Trophoblast cell (in vitro differentiated cells and primary cell): Measurements from ENCODE around the gene MAN1C1.

Source experiments
- DNase-seq, 2 donors: peaks; one replicate each; pipeline ENCODE4 v3.0.0-alpha.2; 2016
- H2AFZ ChIP-seq: 2 replicates; pipeline ENCODE4 v1.6.1; 2013; ENCODE audit warnings: low read length, moderate library complexity, mild to moderate bottlenecking; ENCODE audit not compliant: insufficient read depth, poor library complexity
- H2AK5ac ChIP-seq: 2 replicates; pipeline ENCODE4 v1.6.1; 2013; ENCODE audit warnings: mild to moderate bottlenecking, low read length
- H2BK120ac ChIP-seq: 2 replicates; pipeline ENCODE4 v1.6.1; 2013; ENCODE audit warnings: low read length, mild to moderate bottlenecking, moderate library complexity; ENCODE audit not compliant: insufficient read depth, poor library complexity
- H2BK12ac ChIP-seq: 2 replicates; pipeline ENCODE4 v1.6.1; 2013; ENCODE audit warnings: mild to moderate bottlenecking, low read length, moderate library complexity
- H2BK5ac ChIP-seq: 2 replicates; pipeline ENCODE4 v1.6.1; 2013; ENCODE audit warnings: low read length, low read depth, moderate library complexity, mild to moderate bottlenecking; ENCODE audit not compliant: poor library complexity
- H3K14ac ChIP-seq: 2 replicates; pipeline ENCODE4 v1.6.1; 2013; ENCODE audit warnings: mild to moderate bottlenecking, low read length
- H3K18ac ChIP-seq: 2 replicates; pipeline ENCODE4 v1.6.1; 2013; ENCODE audit warnings: mild to moderate bottlenecking, low read length
- H3K23ac ChIP-seq: 2 replicates; pipeline ENCODE4 v1.6.1; 2013; ENCODE audit warnings: low read length
- H3K27ac ChIP-seq: 2 replicates; pipeline ENCODE4 v1.5.1; 2013; ENCODE audit warnings: low read depth, mild to moderate bottlenecking, inconsistent platforms, low read length, moderate library complexity
- H3K27me3 ChIP-seq: 2 replicates; pipeline ENCODE4 v1.6.1; 2013; ENCODE audit warnings: inconsistent platforms, mild to moderate bottlenecking, low read length, moderate library complexity; ENCODE audit not compliant: insufficient read depth
- H3K36me3 ChIP-seq, 2 experiments: 1 replicate in 1 of 2; 2 replicates in 1 of 2; pipeline ENCODE4 v1.6.1; 2013; ENCODE audit warnings: low read length in 2 of 2, mild to moderate bottlenecking in 2 of 2, moderate library complexity in 1 of 2; ENCODE audit not compliant: insufficient read depth in 2 of 2, control insufficient read depth in 1 of 2
- H3K4ac ChIP-seq: 2 replicates; pipeline ENCODE4 v1.6.1; 2013; ENCODE audit warnings: low read depth, mild to moderate bottlenecking, low read length, moderate library complexity
- H3K4me1 ChIP-seq, 2 experiments: 1 replicate in 1 of 2; 2 replicates in 1 of 2; pipeline ENCODE4 v1.6.1; 2013; ENCODE audit warnings: low read length in 2 of 2, mild to moderate bottlenecking in 2 of 2, moderate library complexity in 1 of 2; ENCODE audit not compliant: insufficient read depth in 2 of 2, control insufficient read depth in 1 of 2
- H3K4me2 ChIP-seq: 2 replicates; pipeline ENCODE4 v1.6.1; 2013; ENCODE audit warnings: inconsistent platforms, mild to moderate bottlenecking, low read length, moderate library complexity
- H3K4me3 ChIP-seq: 2 replicates; pipeline ENCODE4 v1.5.1; 2013; ENCODE audit warnings: mild to moderate bottlenecking, low read depth, low read length, inconsistent platforms
- H3K79me1 ChIP-seq: one replicate; pipeline ENCODE4 v1.6.1; 2013; ENCODE audit warnings: low read length
- H3K79me2 ChIP-seq: 2 replicates; pipeline ENCODE4 v1.6.1; 2013; ENCODE audit warnings: low read length, mild to moderate bottlenecking; ENCODE audit not compliant: control insufficient read depth, insufficient read depth, poor library complexity
- H3K9ac ChIP-seq: 2 replicates; pipeline ENCODE4 v1.6.1; 2013; ENCODE audit warnings: mild to moderate bottlenecking, low read length
- H3K9me3 ChIP-seq: 2 replicates; pipeline ENCODE4 v1.6.1; 2013; ENCODE audit warnings: low read depth, mild to moderate bottlenecking, control low read depth, inconsistent platforms, low read length; ENCODE audit not compliant: insufficient read depth
- H4K12ac ChIP-seq: 2 replicates; pipeline ENCODE4 v1.6.1; 2013; ENCODE audit warnings: low read depth, mild to moderate bottlenecking, low read length, moderate library complexity
- H4K8ac ChIP-seq: 2 replicates; pipeline ENCODE4 v1.6.1; 2013; ENCODE audit warnings: low read depth, mild to moderate bottlenecking, low read length, moderate library complexity
- H4K91ac ChIP-seq: one replicate; pipeline ENCODE4 v1.6.1; 2013; ENCODE audit warnings: low read depth, mild to moderate bottlenecking, low read length, moderate library complexity
- WGBS: extraction: QIAGEN DNeasy Blood & Tissue Kit; methylation state at CpG from one replicate; pipeline ENCODE4 v1.1.7; 2013; ENCODE audit warnings: missing lambda C conversion rate; ENCODE audit not compliant: insufficient read length, insufficient coverage; ENCODE audit errors: extremely low coverage; 5-methylcytosine and 5-hydroxymethylcytosine counted together

The MAN1C1 gene

GRCh38 chr1:25620211-25620610 lies 3.6 kb downstream of the MAN1C1 start:
- H2BK12ac ChIP-seq: no peak overlapping the region
- H3K23ac ChIP-seq: no peak overlapping the region

GRCh38 chr1:25620701-25621350 lies 4.2 kb downstream of the MAN1C1 start:
- no peak overlapping the region for H2BK5ac ChIP-seq
- no peak overlapping the region for H4K12ac ChIP-seq
- H3K9me3 ChIP-seq: peaks cover 3% of the 10 kb centered on the region
- peaks cover 12 to 13% of the 10 kb centered on the region in 2 experiments for H3K4me1 ChIP-seq
- WGBS: no CpG with 5 or more reads among the region's 4 CpGs
- no peak overlapping the region for H3K4ac ChIP-seq
- no peak overlapping the region for H3K9ac ChIP-seq
- no peak for DNase-seq
- no peak overlapping the region for H2AFZ ChIP-seq
- peak overlapping the region; percentile 6 for H3K23ac ChIP-seq
- no peaks in the 10 kb centered on the region for H3K79me1 ChIP-seq
- no peak overlapping the region for H2AK5ac ChIP-seq
- no peak overlapping the region for H3K4me2 ChIP-seq
- H3K79me2 ChIP-seq: no peaks in the 10 kb centered on the region
- H4K8ac ChIP-seq: no peak overlapping the region
- no peak overlapping the region for H2BK12ac ChIP-seq
- no peak overlapping the region for H3K14ac ChIP-seq
- H3K27ac ChIP-seq: no peak overlapping the region
- H3K36me3 ChIP-seq: no peaks in the 10 kb centered on the region
- H3K4me3 ChIP-seq: no peak overlapping the region
- H3K18ac ChIP-seq: no peak overlapping the region
- no peak overlapping the region for H4K91ac ChIP-seq
- H2BK120ac ChIP-seq: no peak overlapping the region
- peaks cover 19% of the 10 kb centered on the region for H3K27me3 ChIP-seq

More at GRCh38 chr1:25620211-25620610, 3.6 kb downstream of the MAN1C1 start:
- H2BK120ac ChIP-seq: no peak overlapping the region
- no peaks in the 10 kb centered on the region for H3K36me3 ChIP-seq
- no peak overlapping the region for H4K8ac ChIP-seq
- H2AFZ ChIP-seq: no peak overlapping the region
- no peak overlapping the region for H3K18ac ChIP-seq
- WGBS: no CpG with 5 or more reads among the region's 4 CpGs
- no peak overlapping the region for H4K12ac ChIP-seq
- H3K9ac ChIP-seq: no peak overlapping the region
- H3K9me3 ChIP-seq: peaks cover 3% of the 10 kb centered on the region
- H3K79me1 ChIP-seq: no peaks in the 10 kb centered on the region
- peaks cover 12 to 13% of the 10 kb centered on the region in 2 experiments for H3K4me1 ChIP-seq
- no peak overlapping the region for H3K14ac ChIP-seq
- H2AK5ac ChIP-seq: no peak overlapping the region
- H3K4me3 ChIP-seq: no peak overlapping the region
- H3K27ac ChIP-seq: no peak overlapping the region
- DNase-seq: no peak
- no peaks in the 10 kb centered on the region for H3K79me2 ChIP-seq
- no peak overlapping the region for H4K91ac ChIP-seq
- H3K4me2 ChIP-seq: no peak overlapping the region
- no peak overlapping the region for H2BK5ac ChIP-seq
- peaks cover 20% of the 10 kb centered on the region for H3K27me3 ChIP-seq
- no peak overlapping the region for H3K4ac ChIP-seq

GRCh38 chr1:25621876-25622275 lies 5.3 kb downstream of the MAN1C1 start:
- Histone ChIP-seq H4K8ac (no peak overlapping the region), H3K23ac (no peak overlapping the region), H3K27me3 (peaks cover 18% of the 10 kb centered on the region), H2BK120ac (no peak overlapping the region), H3K36me3 (no peaks in the 10 kb centered on the region), H3K14ac (no peak overlapping the region), H3K18ac (no peak overlapping the region), H3K27ac (no peak overlapping the region), H3K4me1 (peaks cover 9 to 12% of the 10 kb centered on the region in 2 experiments), H4K12ac (no peak overlapping the region), H4K91ac (no peak overlapping the region), H3K79me1 (no peaks in the 10 kb centered on the region), H3K9ac (no peak overlapping the region), H3K4me3 (no peak overlapping the region), H3K9me3 (peaks cover 3% of the 10 kb centered on the region), H2AK5ac (no peak overlapping the region), H2BK5ac (no peak overlapping the region), H3K79me2 (no peaks in the 10 kb centered on the region), H2AFZ (no peak overlapping the region), H2BK12ac (no peak overlapping the region), H3K4ac (no peak overlapping the region), H3K4me2 (no peak overlapping the region)
- no CpG with 5 or more reads among the region's 5 CpGs for WGBS
- no peak for DNase-seq

- Histone ChIP-seq H3K9me3 (peaks cover 3% of the 10 kb centered on the region), H4K8ac (no peak overlapping the region), H3K27ac (no peak overlapping the region), H3K14ac (no peak overlapping the region), H4K91ac (no peak overlapping the region), H2AK5ac (no peak overlapping the region), H3K36me3 (no peaks in the 10 kb centered on the region), H4K12ac (no peak overlapping the region), H3K18ac (no peak overlapping the region), H3K27me3 (peaks cover 12% of the 10 kb centered on the region), H3K23ac (no peak overlapping the region), H2BK12ac (no peak overlapping the region), H3K4ac (no peak overlapping the region), H2AFZ (no peak overlapping the region), H2BK120ac (no peak overlapping the region), H3K4me1 (peaks cover 4 to 8% of the 10 kb centered on the region in 2 experiments), H3K4me2 (no peak overlapping the region), H3K4me3 (no peak overlapping the region), H3K79me2 (no peaks in the 10 kb centered on the region), H3K79me1 (no peaks in the 10 kb centered on the region), H2BK5ac (no peak overlapping the region), H3K9ac (no peak overlapping the region)
- WGBS: no CpG with 5 or more reads among the region's 6 CpGs
- no peak for DNase-seq
Observed at GRCh38 chr1:25622531-25622930, 5.9 kb downstream of the MAN1C1 start.
